Transverse colon (tissue), 4 donors: Measurements from ENCODE around the gene SINHCAF. TPM values are rescaled to one million over a fixed set of nuclear protein-coding genes. Genes with fewer than 3 reads are reported as not detected.

Source experiments
- DNase-seq: peaks from one replicate; pipeline ENCODE4 v3.0.0-alpha.2; 2019
- H3K27ac ChIP-seq, 4 donors: fragments of 200-600 bp; sonication (generic); 2 replicates each; pipeline ENCODE4 v1.5.1; 2016 to 2018; ENCODE audit warnings: inconsistent platforms in 4 of 4
- H3K27me3 ChIP-seq: fragments of 200-600 bp; sonication (generic); 2 replicates; pipeline ENCODE4 v1.5.1; 2017; ENCODE audit warnings: inconsistent platforms
- H3K36me3 ChIP-seq, 4 donors: fragments of 200-600 bp; sonication (generic); 2 replicates each; pipeline ENCODE4 v1.5.1; 2017 to 2019; ENCODE audit warnings: inconsistent platforms in 4 of 4
- H3K4me1 ChIP-seq, 4 donors: fragments of 200-600 bp; sonication (generic); 2 replicates each; pipeline ENCODE4 v1.5.1; 2017 to 2020; ENCODE audit warnings: inconsistent platforms in 4 of 4
- H3K4me3 ChIP-seq, 4 donors: fragments of 200-600 bp; sonication (generic); 1 replicate in 1 of 4; 2 replicates in 3 of 4; pipeline versions ENCODE4 v1.5.1 to v1.6.1; 2017 to 2019; ENCODE audit warnings: inconsistent platforms in 4 of 4
- H3K9me3 ChIP-seq, 2 donors: fragments of 200-600 bp; sonication (generic); 2 replicates each; pipeline ENCODE4 v1.5.1; 2017 to 2019; ENCODE audit warnings: inconsistent platforms in 2 of 2
- EP300 ChIP-seq: sonication (generic); formaldehyde crosslinking; IDR thresholded peaks from one replicate; pipeline ENCODE4 v1.6.1; 2017; ENCODE audit warnings: antibody characterized with exemption, low read depth
- POLR2A ChIP-seq: fragments of 450-650 bp; IDR thresholded peaks from one replicate; pipeline ENCODE4 v1.6.1; 2016; ENCODE audit warnings: antibody characterized with exemption, mild to moderate bottlenecking, moderate library complexity
- POLR2AphosphoS5 ChIP-seq, 3 donors: sonication (generic); formaldehyde crosslinking; IDR thresholded peaks; one replicate each; pipeline ENCODE4 v1.6.1; 2016; ENCODE audit warnings: antibody characterized with exemption in 3 of 3
- WGBS, 2 donors: methylation state at CpG; one replicate each; pipeline ENCODE4 v1.1.5; 2018; ENCODE audit warnings: low coverage in 1 of 2; 5-methylcytosine and 5-hydroxymethylcytosine counted together
- in situ Hi-C, 4 donors: fragments of 200-750 bp; cut with MboI; loops; one replicate each; pipeline versions ENCODE4 v1.15.0 to v1.15.1; 2017; ENCODE audit warnings: low sequenced_read_pairs in 3 of 4, low pct_ligation_motif_present in 1 of 4, low pct_unique_long_range_greater_than_20kb in 1 of 4
- intact Hi-C: fragments of 100-400 bp; cut with DNase I; formaldehyde crosslinking; loops from one replicate; pipeline ENCODE4 v1.15.1; 2023; ENCODE audit warnings: low total_unique reads
- total RNA-seq, 4 donors: library from RNA; depleted of rRNA; stranded (reverse); fragments of >200 nt; gene quantifications; one replicate each; pipeline ENCODE4 v1.1.0, GENCODE V29; 2016
- TF ChIP-seq, protein P1 (sequence below), 5 experiments: fragments of 200-600 bp in 3 of 5; fragments of 450-650 bp in 2 of 5; sonication (generic) in 3 of 5; IDR thresholded peaks; 1 replicate in 2 of 5; 2 replicates in 3 of 5; pipeline ENCODE4 v1.5.1; 2016 to 2017; ENCODE audit warnings: antibody characterized with exemption in 5 of 5, inconsistent platforms in 3 of 5, mild to moderate bottlenecking in 2 of 5, moderate library complexity in 1 of 5

Gene SINHCAF
- total RNA-seq, 4 donors from 2014 or later = 16.8 to 135 (median 64.8) TPM

DNA sequence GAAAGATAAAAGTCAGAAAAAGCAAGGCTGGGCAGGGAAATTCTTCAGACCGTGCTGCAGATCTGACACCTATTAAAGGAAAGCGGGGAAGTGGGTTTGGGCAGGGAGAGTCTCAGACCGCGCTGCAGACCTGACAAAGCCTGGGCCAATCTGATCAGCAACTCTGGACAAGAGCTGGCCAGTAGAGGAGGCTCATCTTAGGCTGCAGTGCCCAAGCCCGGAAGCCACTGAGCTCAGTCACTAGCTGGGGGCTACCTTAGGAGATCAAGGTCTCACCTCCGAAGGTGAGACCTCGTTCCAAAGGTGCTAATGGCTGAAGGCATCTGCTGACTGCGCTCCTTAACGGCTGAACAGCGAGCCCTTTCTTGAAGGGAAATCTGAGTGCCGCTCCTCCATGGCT lies 60.2 kb downstream of the SINHCAF start:
- TF ChIP-seq POLR2AphosphoS5 (IDR thresholded peaks at IDR 0.05) (no peak), EP300 (no peak), POLR2A (no peak)
- TF ChIP-seq, protein P1, sequence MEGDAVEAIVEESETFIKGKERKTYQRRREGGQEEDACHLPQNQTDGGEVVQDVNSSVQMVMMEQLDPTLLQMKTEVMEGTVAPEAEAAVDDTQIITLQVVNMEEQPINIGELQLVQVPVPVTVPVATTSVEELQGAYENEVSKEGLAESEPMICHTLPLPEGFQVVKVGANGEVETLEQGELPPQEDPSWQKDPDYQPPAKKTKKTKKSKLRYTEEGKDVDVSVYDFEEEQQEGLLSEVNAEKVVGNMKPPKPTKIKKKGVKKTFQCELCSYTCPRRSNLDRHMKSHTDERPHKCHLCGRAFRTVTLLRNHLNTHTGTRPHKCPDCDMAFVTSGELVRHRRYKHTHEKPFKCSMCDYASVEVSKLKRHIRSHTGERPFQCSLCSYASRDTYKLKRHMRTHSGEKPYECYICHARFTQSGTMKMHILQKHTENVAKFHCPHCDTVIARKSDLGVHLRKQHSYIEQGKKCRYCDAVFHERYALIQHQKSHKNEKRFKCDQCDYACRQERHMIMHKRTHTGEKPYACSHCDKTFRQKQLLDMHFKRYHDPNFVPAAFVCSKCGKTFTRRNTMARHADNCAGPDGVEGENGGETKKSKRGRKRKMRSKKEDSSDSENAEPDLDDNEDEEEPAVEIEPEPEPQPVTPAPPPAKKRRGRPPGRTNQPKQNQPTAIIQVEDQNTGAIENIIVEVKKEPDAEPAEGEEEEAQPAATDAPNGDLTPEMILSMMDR (IDR thresholded peaks at IDR 0.05) = no peak
- Histone ChIP-seq H3K27ac (no peak overlapping the region), H3K4me1 (no peaks in the 10 kb centered on the region), H3K4me3 (no peak overlapping the region), H3K9me3 (no peaks in the 10 kb centered on the region), H3K36me3 (no peaks in the 10 kb centered on the region), H3K27me3 (no peaks in the 10 kb centered on the region)
- in situ Hi-C loops (no loop called here), intact Hi-C loops (no loop called here)
- WGBS, 2 donors = 87 to 93% methylated on average over 3 to 11 of the region's 11 CpGs
- DNase-seq = no peak

DNA sequence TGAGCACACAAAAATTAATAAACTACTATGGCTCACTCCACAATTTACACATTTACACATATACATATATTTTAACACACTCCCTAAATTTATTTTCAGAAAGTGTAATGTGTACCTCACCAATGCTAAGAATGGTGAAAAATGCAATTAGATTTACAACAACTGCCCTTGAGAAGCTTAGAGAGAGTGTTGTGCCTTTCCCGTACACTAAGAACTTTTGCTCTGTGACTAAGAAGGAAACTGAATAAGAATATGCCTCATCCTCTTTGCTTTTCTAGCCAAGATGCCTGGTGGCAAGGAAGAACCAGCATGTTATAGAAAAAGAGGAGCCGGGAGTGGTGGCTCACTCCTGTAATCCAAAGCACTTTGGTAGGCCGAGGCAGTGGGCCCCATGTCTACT lies 62.3 kb downstream of the SINHCAF start:
- H3K36me3 ChIP-seq = no peaks in the 10 kb centered on the region
- intact Hi-C loops = no loop called here
- no peak overlapping the region for H3K27ac ChIP-seq
- H3K4me3 ChIP-seq = no peak overlapping the region
- no peak for TF ChIP-seq EP300
- no peak for TF ChIP-seq POLR2AphosphoS5 (IDR thresholded peaks at IDR 0.05)
- TF ChIP-seq, protein P1 (IDR thresholded peaks at IDR 0.05) = no peak
- TF ChIP-seq POLR2A = no peak
- no peak for DNase-seq
- WGBS, 2 donors = 85 to 90% methylated on average over 3 of the region's 3 CpGs
- no peaks in the 10 kb centered on the region for H3K27me3 ChIP-seq
- no peaks in the 10 kb centered on the region for H3K9me3 ChIP-seq
- in situ Hi-C loops = no loop called here
- H3K4me1 ChIP-seq = no peaks in the 10 kb centered on the region

DNA sequence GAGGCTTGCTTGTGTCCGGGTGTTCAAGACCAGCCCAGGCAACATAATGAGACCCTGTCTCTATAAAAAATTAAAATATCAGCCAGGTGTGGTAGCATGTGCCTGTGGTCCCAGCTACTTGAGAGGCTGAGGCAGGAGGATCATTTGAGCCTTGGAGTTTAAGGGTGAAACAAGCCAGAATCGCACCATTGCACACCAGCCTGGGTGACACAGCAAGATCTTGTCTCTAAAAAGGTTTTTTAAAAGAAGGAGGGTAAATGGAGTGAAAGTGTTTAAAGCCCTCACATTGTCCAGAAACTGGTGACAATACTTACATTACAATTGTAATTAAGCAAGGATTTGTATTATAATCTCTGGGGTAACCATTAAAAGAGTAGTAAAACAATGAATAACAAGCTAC lies 64.2 kb downstream of the SINHCAF start:
- in situ Hi-C loops = no loop called here
- H3K36me3 ChIP-seq = no peaks in the 10 kb centered on the region
- DNase-seq = no peak
- intact Hi-C loops = no loop called here
- H3K4me1 ChIP-seq = no peaks in the 10 kb centered on the region
- H3K27ac ChIP-seq = no peak overlapping the region
- no peak overlapping the region for H3K4me3 ChIP-seq
- TF ChIP-seq POLR2A (no peak), POLR2AphosphoS5 (IDR thresholded peaks at IDR 0.05) (no peak), EP300 (no peak)
- TF ChIP-seq, protein P1 (IDR thresholded peaks at IDR 0.05) = no peak
- WGBS, 2 donors = 100% methylated on average over 1 to 2 of the region's 2 CpGs
- H3K9me3 ChIP-seq = no peaks in the 10 kb centered on the region
- H3K27me3 ChIP-seq = no peaks in the 10 kb centered on the region

DNA sequence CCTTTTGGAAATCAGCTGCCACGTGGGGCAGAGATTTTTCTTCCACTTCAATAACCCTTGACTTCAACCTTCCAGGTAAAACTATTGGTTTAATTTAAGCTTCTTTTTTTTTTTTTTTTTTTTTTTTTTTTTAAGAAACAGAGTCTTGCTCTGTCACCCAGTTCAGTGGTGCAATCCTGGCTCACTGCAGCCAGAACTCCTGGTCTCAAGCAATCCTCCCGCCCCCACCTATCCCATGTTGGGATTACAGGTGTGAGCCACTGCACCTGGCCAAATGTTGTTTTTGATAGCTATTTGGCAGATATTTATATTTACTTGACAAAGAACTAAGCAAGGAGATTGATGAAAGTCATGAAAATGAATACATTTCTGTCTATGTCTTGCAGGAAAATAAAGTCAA lies 65.1 kb downstream of the SINHCAF start:
- intact Hi-C loops = no loop called here
- no peaks in the 10 kb centered on the region for H3K9me3 ChIP-seq
- 90 to 100% methylated on average over 1 to 2 of the region's 2 CpGs for WGBS, 2 donors
- DNase-seq = no peak
- no peaks in the 10 kb centered on the region for H3K27me3 ChIP-seq
- in situ Hi-C loops = no loop called here
- TF ChIP-seq, protein P1 (IDR thresholded peaks at IDR 0.05) = no peak
- TF ChIP-seq EP300 (no peak), POLR2AphosphoS5 (IDR thresholded peaks at IDR 0.05) (no peak), POLR2A (no peak)
- no peaks in the 10 kb centered on the region for H3K36me3 ChIP-seq
- no peaks in the 10 kb centered on the region for H3K4me1 ChIP-seq
- no peak overlapping the region for H3K4me3 ChIP-seq
- no peak overlapping the region for H3K27ac ChIP-seq
